ENCODE results near the gene CNTNAP5.

The CNTNAP5 gene

GRCh38 chr2:124476291-124476690, 451.2 kb downstream of the CNTNAP5 start:
- DNase-seq (ENCODE audit: low spot score): no peak

- DNase-seq (ENCODE audit: low spot score): no peak
Observed at GRCh38 chr2:124478761-124479160, 453.7 kb downstream of the CNTNAP5 start.

GRCh38 chr2:124480958-124481357, 455.9 kb downstream of the CNTNAP5 start:
- DNase-seq (ENCODE audit: low spot score): no peak

GRCh38 chr2:124482044-124482443, 457.0 kb downstream of the CNTNAP5 start:
- DNase-seq (ENCODE audit: low spot score): no peak

DNA sequence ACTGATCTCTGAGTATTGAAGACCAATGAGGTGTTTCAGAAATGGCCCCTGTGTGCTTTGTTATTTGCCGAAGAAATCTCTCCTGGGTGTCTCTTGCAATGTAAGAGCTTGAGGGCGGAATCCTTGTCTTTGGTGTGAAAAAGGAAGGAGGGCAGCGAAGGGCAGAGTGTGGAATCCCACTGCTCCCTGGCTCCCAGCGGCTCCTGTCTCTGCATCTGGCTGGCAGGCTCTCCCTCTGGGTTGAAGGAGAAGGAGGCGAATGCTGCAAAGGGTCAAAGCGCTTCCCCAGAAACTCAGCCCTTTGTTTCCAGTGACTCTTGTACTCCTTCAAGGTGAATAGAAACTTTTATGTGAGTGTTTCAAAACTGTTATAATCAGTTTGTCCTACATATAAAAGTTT, 457.5 kb downstream of the CNTNAP5 start:
- DNase-seq (ENCODE audit: low spot score): no peak

DNA sequence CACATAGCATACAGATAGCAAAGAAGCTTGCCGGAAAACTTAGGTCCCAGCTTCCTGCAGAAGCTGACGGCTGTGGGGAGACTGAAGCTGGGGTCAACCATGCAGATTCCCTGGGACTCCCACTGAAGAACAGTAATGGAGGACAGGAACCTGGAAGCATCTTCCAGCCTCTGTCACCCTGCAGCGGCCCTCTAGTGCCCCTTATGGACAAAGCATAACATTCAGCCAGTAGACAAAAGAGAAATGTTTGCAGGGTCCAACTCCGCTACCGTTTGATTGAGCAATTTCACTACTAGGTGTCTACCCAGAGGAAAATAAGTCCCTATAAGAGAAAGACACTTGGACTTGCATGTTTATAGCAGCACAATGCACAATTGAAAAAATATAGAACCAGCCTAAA, 460.6 kb downstream of the CNTNAP5 start:
- no peak for DNase-seq (ENCODE audit: low spot score)

DNA sequence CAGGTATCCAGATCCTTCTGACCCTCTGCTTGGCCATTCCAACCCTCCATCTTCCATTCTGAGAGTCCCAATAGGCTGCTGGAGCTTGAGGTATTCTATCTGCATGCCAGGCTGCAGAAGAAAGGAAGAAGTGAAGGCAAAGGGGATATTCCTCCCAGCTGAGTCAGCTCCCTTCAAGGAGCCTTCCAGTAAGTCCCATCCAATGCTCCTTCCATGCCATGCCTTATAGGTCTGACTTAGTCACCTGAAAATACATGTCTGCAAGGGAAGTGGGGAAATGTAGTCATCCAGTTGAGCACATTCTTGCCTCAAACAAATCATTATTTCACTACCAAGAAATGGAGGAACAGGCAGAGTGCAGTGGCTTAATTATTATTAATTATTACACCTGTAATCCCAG, 464.6 kb downstream of the CNTNAP5 start:
- no peak for DNase-seq (ENCODE audit: low spot score)

DNA sequence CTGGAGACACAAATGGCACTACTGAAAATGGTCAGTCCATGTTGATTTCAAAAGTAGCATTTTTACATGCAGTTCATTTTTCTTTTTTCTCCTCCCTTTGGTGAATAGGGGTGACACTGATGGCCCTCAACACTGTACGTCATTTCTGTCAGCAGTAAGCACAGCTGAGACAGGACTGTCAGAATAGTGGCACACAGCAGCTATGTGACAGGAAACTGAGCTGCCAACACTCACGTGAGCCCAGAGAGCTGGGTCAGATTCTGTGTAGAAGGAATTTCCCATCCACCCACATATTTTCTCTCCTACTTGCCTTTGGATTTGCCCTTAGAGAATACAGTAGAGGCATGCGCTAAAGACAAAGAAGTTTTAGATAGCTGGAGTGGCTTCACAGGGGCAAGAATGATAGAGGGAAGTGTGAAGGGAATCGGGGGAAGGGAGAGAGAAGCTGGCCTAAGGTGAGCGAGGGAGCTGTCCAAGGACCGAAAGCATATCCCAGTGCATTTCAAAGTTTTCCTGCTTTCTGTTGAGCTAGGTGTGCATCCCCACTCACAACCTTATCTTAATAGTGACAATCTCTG, 476.6 kb downstream of the CNTNAP5 start:
- DNase-seq (ENCODE audit: low spot score): no peak

DNA sequence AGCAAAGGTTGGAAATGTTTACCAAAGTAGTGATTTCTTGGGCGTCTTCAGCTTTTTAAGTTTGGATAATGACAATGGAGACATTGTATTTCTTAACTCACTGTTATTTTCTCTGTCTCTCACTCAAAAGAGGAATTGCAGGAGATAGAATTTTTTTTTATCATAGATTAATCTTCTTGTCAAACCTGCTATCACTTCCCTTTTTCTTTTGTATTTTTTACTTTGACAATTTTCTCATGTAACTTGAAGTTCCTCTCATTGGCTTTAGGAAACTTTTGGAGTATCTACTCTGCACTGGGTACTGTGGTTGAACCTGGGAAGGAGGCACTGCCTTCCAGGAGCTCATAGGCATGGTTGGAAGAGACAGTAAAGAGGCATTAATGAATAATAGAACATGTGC, 489.1 kb downstream of the CNTNAP5 start:
- no peak for DNase-seq (ENCODE audit: low spot score)

DNA sequence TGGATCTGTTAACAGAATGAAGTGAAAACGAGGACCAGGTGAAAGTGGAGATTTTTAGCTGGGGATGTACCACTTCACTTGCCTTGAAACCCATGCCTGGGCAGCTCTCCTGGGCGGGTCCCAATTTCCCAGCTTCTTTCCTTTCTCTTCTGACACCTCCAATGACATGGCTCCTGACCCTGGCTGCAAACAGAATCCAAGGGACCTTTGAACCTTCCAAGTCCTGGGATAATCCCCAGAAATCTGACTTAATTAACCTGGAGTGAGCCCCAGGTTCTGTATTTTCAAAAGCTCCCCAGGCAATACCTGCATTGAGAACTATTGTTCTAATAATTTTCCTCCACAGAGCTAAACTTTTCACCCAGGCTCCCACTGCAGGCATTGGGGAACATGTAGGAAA, 495.9 kb downstream of the CNTNAP5 start:
- DNase-seq (ENCODE audit: low spot score): no peak

DNA sequence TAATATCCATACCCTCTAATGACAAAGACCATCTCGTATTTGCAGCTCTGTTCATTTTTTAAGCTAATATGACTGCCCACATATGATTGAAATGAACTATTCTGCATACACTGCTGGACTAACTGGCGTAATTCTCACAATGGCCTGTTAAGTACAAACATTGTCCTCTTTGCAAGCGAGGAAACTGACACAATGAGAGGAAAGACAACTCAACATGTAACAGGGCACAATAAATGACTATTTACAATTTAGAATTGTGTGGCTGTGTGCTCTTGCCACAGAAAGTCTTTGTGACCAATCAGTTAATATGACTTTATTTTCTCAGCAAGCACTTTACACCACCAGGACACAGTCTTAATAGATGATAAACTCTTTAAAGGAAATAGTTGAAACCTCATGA, 498.0 kb downstream of the CNTNAP5 start:
- DNase-seq (ENCODE audit: low spot score): no peak

DNA sequence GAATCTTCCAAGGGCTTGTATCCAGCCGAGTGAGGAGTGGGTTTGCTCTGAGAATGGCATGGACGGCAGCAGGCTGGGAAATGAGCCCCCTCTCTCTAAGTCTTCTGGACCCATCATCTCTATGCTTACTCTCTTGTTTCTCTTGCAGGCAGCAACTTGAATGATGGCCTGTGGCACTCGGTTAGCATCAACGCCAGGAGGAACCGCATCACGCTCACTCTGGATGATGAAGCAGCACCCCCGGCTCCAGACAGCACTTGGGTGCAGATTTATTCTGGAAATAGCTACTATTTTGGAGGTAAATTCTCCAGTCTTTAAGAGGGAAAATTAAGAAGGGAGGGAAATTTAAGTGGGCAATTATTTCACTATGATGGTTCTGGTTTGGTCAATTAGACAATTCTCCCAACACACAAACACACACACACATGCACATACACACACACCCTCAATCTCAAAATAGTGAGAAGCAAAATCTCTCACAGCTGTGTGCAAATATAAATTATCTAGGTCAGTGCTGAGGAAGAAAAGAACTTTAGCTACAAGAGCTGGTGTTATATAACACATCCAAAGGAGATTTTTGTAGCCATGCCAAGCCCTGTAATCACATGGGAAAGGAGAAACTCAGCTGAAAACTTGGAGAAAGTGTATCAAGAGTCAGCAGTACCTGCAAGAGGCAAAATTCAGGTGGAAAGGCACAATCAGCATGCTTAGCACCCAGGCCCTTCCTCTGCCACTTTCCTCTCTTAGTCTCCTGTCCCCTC, 499.2 kb downstream of the CNTNAP5 start:
- no peak for DNase-seq (ENCODE audit: low spot score)

DNA sequence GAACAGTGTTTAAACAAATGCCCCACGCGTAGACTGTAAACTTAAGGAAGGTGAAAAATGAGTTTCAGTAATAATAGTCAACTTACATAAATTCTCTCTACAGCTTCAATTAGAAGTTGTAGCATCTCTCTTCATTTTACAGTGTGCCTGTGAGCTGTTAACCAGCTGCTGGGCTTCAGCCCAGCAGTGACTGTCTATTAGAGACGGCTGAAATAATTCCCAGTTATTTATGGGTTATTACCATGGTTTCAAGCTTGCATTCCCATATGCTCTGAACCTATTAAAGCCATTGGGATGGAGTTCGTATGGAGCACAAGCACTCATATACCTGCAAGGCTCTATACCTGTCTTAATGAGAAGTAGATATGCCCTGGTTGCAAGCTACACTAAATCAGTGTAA, 501.1 kb downstream of the CNTNAP5 start:
- no peak for DNase-seq (ENCODE audit: low spot score)

DNA sequence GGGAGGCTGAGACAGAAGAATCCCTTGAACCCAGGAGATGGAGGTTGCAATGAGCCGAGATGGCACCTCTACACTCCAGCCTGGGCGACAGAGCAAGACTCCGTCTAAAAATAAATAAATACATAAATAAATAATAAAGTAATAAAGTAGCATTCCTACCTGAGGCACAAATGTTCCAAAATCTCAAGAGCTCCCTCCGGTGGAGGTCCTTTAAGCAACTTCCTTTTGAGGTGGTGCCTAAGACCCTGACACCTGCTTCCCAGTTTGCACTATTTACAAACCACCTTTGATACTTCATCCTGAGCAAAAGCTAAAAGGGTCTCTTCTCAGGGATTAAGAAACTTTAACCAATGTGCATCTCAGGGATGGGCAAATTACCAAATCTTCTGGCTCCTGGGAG, 505.1 kb downstream of the CNTNAP5 start:
- no peak for DNase-seq (ENCODE audit: low spot score)

GRCh38 chr2:124533226-124533954, 508.3 kb downstream of the CNTNAP5 start:
- no peak for DNase-seq (ENCODE audit: low spot score)

GRCh38 chr2:124534028-124534427, 508.9 kb downstream of the CNTNAP5 start:
- DNase-seq (ENCODE audit: low spot score): no peak

DNA sequence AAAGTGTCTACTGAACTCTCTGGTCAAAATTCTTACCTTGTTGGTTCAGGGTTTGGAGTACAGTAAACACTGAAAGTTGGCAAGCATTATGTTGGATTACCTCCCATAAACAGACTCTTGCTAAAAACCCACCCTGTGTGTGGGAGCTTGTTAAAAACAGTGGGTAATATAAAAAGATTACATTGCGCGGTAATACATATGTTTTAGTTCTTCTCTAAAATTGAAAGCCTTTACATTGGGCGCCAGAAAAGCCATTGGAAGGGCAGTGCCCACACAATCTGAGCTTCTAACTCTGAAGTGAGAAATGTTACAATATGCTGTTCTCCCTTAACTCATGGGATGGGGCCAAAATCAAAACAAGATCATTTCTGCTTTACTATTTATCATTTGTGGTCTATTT, 510.7 kb downstream of the CNTNAP5 start:
- DNase-seq (ENCODE audit: low spot score): no peak

DNA sequence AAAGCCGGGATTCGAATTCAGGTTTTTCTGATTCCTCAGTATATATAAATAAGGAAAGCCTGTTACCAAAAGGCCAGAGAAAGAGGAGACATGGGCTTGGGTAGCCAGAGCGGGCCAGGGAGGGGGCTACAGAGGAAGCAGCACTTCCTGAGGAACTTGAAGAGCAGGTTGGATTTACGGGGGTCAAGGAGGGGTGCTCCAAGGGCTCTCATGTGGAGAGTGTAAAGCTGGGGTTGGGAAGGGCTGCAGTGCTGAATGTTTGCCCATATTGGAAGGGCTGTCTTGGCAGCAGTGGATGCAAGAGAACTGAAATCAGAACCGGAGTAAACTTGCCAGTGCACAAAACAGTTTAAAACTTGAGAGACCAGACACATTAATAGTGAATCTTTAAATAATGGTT, 511.5 kb downstream of the CNTNAP5 start:
- DNase-seq (ENCODE audit: low spot score): no peak

GRCh38 chr2:124538549-124538948, 513.5 kb downstream of the CNTNAP5 start:
- DNase-seq (ENCODE audit: low spot score): no peak

DNA sequence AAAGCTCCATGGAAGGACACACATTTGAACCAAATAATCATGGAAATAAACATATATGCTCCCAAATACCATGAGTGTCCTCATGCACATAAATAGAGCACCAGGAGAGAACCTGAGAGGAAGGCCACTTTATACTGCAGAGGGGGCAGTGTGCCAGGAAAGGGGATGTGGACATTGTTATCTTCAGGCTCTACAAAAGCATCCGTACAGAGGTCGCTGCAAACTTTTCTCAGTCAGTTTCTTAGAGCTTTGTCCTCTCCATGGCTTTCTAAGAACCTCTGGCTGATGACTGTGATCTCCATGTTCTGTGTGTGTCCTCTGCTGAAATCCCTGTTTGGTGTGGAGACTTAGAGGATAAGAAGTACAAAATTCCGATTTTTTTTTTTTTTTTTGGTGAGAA, 515.7 kb downstream of the CNTNAP5 start:
- no peak for DNase-seq (ENCODE audit: low spot score)

DNA sequence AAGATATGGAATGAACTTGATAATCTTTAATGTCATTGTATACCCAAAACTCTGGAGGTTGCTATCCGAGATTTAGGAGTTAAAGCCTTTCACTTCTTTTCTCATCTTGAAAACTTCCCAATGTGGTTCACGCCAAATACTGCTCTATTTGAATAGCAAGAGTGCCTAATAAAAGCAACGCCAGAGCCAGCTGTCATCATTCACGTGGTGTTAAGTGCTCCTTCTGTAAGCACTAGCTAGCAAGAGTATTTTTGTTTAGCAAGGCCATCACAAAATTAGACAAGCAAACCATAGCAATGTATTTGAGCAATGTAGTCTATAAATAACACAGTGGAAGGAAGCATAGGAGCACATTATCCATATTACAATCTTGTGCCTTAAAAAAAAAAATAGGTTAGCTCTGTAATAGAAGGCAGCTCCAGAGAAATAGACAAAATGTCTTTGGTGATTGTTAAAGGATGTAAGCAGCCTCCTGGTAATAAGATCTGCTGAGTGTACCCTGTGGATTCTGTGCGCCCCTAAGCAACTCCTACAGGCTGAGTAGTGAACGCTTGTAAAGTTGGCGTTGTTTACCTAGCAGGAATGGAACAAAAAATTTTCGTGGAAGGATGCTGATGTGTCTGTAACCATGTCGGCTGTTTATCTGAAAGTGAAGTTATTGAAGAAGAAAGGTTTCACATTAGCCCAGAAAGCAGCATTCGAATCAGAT, 518.0 kb downstream of the CNTNAP5 start:
- no peak for DNase-seq (ENCODE audit: low spot score)

DNA sequence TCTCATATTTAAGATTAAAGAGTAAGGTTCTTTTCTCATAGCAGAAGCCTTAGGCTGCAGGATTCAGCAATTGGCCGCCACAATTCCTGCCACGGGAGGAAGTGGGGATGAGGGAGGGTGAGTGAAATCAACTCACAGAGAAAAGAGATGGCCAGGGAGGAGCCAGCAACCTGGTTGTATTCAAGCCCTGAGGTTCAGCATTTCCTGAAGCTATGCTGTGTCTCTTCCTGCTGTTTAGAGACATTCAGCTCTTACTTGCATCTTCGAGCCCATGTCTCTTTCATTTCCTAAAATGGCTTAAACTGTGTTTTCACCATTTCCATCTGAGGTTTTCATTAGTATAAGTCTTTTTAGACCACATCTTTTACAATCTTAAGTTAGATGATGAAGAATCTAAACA, 522.6 kb downstream of the CNTNAP5 start:
- DNase-seq (ENCODE audit: low spot score): no peak

Measured in HuH-7.5 (cell line).